Fibroblast of pulmonary artery (primary cell): ENCODE measurements around the gene TINAGL1.

Source experiments
- DNase-seq: peaks from one replicate; pipeline ENCODE4 v3.0.0-alpha.2; 2010; ENCODE audit warnings: low read depth
- H3K4me3 ChIP-seq: replicated peaks from 2 replicates; pipeline ENCODE4 v1.5.1; 2011; ENCODE audit warnings: low read depth, mild to moderate bottlenecking, control low read depth, low read length, moderate library complexity
- TF ChIP-seq, protein P1 (sequence below): IDR thresholded peaks from 2 replicates; pipeline ENCODE4 v1.5.1; 2011; ENCODE audit warnings: mild to moderate bottlenecking, control low read depth, low read length, inconsistent platforms; ENCODE audit errors: missing control alignments

The TINAGL1 gene

DNA sequence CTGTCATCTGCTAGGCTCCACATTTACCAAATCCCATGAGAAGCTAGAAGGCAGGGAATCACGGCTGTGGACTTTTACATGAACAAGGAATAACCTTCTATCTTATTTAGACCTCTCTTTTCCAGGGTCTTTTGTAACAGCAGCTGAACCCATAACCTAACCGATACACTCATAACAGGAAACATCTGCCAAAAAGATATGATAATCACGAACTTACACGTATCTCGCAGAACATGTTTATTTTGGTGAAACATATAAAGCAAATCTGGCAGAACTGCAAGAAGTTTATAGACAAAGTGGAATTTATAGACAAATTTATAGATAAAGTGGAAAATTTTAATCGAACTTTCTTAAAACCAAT, 20.4 kb downstream of the TINAGL1 start:
- no peak for DNase-seq
- TF ChIP-seq, protein P1, sequence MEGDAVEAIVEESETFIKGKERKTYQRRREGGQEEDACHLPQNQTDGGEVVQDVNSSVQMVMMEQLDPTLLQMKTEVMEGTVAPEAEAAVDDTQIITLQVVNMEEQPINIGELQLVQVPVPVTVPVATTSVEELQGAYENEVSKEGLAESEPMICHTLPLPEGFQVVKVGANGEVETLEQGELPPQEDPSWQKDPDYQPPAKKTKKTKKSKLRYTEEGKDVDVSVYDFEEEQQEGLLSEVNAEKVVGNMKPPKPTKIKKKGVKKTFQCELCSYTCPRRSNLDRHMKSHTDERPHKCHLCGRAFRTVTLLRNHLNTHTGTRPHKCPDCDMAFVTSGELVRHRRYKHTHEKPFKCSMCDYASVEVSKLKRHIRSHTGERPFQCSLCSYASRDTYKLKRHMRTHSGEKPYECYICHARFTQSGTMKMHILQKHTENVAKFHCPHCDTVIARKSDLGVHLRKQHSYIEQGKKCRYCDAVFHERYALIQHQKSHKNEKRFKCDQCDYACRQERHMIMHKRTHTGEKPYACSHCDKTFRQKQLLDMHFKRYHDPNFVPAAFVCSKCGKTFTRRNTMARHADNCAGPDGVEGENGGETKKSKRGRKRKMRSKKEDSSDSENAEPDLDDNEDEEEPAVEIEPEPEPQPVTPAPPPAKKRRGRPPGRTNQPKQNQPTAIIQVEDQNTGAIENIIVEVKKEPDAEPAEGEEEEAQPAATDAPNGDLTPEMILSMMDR = no peak
- no peak overlapping the region for H3K4me3 ChIP-seq

DNA sequence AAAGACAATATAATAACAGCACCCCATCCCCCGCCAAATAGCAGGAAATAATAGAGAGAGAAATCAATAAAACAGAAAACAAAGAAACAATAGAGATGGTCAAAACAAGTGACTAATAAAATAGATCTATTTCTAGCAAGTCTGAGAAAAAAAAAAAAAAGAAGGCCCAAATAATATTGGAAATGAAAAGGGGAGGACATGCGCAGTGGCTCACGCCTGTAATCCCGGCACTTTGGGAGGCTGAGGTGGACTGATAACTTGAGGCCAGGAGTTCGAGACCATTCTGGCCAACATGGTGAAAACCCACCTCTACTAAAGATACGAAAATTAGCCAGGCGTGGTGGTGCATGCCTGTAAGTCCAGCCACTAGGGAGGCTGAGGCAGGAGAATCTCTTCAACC, 22.7 kb downstream of the TINAGL1 start:
- H3K4me3 ChIP-seq = no peak overlapping the region
- TF ChIP-seq, protein P1 = no peak
- no peak for DNase-seq

DNA sequence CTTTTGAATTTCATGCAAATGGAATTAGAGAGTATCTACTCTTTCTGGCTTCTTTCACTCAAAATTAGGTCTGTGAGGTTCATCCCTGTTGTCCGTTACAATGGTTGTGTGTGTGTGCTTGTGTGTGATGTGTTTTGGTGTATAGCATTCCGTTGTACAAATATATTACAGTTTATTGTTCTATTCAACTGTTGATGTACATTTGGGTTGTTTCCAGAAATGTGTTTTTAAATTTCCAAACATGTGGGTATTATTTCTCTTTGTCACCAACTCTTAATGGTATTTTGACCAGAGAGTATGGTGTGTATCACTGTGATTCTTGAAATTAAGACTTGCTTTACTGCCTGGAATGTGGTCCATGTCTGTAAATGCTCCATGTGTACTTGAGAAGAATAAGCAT, 24.3 kb downstream of the TINAGL1 start:
- TF ChIP-seq, protein P1 = no peak
- no peak for DNase-seq
- no peak overlapping the region for H3K4me3 ChIP-seq

DNA sequence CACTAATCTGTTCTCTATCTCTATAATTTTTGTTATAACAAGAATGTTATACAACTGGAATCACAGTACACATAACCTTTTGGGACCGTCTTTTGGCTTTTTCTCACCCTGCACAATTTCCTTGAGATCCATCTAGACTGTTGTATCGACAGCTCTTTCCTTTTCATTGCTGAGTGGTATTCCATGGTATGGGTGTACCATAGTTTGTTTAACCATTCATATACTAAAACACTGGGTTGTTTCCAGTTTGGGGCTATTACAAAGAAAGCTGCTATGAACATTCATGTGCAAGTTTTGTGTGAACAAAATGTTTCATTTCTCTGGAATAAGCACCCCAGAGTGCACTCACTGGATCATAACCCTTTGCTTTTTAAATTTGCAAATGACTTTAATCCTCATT, 25.8 kb downstream of the TINAGL1 start:
- TF ChIP-seq, protein P1 = no peak
- no peak for DNase-seq
- H3K4me3 ChIP-seq = no peak overlapping the region

DNA sequence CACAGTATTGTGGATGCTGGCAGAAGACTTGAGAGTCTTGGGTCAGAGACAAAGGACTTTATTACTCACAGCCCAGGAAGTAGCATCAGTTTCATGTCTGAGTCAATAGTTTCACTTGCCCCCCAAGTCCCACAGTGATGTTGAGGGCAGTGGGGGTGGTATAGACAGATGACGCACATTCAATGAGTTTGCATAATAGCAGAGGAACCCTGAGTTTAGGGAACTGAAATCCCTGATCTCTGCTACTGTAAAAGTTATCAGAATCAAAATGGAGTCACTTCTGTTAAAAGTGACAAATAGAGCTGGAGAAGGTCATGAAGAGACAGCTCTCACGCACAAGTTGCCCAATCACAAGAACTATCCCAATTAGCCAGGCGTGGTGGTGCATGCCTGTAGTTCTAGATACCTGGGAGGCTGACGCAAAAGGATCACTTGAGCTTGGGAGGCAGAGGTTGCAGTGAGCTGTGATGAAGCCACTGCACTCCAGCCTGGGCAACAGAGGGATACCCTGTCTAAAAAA, 29.7 kb downstream of the TINAGL1 start:
- peak; percentile 55 for DNase-seq
- H3K4me3 ChIP-seq = no peak overlapping the region
- TF ChIP-seq, protein P1 = no peak

DNA sequence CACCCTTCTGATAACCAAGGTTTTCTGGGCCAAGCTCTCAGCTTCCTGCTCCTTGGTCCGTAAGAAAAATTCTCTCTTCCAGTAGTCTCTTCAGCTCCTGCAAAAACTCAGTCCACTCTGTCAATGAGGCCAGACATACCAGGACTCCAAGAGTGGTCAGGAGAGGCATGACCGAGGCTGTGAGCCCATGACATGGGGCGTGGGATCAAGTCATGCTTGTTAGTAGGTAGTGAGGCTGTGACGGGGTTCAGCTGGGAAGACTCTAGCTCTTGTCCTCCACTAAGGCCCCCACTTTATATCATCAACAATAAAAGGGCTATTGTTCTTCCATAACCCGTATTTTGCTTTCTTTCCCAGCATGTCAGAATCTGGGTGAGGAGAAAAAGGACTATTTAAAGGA, 31.0 kb downstream of the TINAGL1 start:
- DNase-seq = no peak
- TF ChIP-seq, protein P1 = no peak
- H3K4me3 ChIP-seq = no peak overlapping the region

DNA sequence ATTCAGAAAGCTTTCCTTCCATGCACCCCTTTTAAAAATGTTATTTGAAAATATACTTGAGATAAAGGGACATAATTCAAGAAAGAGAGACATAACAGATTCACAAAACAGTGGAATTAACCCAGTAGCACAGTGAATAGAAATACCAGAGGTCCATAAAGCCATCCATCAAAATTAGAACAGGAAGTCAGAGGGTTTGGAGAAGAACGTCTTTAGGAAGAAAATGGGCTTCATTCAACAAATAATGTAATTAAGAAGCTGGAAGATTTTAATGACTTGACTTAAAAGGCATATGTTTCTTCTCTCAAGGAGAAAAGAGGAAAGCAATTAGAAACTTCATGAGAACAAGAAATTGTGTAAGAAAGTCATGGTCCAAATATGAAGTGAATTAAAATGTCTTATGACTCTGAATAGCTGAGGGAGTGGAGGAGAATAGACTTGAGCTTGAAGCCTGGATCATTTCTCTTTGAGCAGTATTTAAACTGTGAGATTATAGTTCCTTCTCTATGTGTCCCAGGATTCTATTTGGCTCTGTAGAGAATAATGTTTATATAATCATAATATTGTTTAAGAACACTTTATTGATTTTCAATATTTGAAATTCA, 33.3 kb downstream of the TINAGL1 start:
- H3K4me3 ChIP-seq = no peak overlapping the region
- TF ChIP-seq, protein P1 = no peak
- no peak for DNase-seq
